ENCODE data around the gene EIF5.

- TF ChIP-seq POLR2A (IDR thresholded peaks at IDR 0.05; ENCODE audit: low read depth, low read length) (no peak), CTCF (conservative IDR thresholded peaks at IDR 0.05; ENCODE audit: low read depth, low read length) (no peak), CEBPB (IDR thresholded peaks at IDR 0.05; ENCODE audit: low read depth, low read length) (no peak), RFX5 (IDR thresholded peaks at IDR 0.05; ENCODE audit: low read depth, low read length) (no peak), RAD21 (IDR thresholded peaks at IDR 0.05; ENCODE audit: low read length) (no peak), FOS (IDR thresholded peaks at IDR 0.05; ENCODE audit: low read depth, low read length) (no peak), SMC3 (IDR thresholded peaks at IDR 0.05; ENCODE audit: low read depth, low read length) (no peak), ELK1 (IDR thresholded peaks at IDR 0.05; ENCODE audit: borderline replicate concordance, low read depth, low read length) (no peak), MXI1 (IDR thresholded peaks at IDR 0.05; ENCODE audit: borderline replicate concordance, low read depth, low read length) (no peak), MAZ (IDR thresholded peaks at IDR 0.05; ENCODE audit: borderline replicate concordance, low read depth, low read length) (no peak)
Observed at GRCh38 chr14:103341250-103342129, 7.5 kb downstream of the EIF5 start.
